GM23248 (cell line): ENCODE measurements around the gene BCL6B. TPM values are rescaled to one million over a fixed set of nuclear protein-coding genes. Genes with fewer than 3 reads are reported as not detected.
"Not testable (repeated sequence)": the region's sequence is repeated elsewhere in the genome, so short reads cannot be mapped to it uniquely, and the experiment has no call there.

ENCODE experiments used
- DNase-seq: peaks from one replicate; pipeline ENCODE4 v3.0.0-alpha.2; 2015
- H2AFZ ChIP-seq: fragments of 200-600 bp; sonication (generic); 2 replicates; pipeline ENCODE4 v1.6.1; 2016; ENCODE audit warnings: antibody characterized with exemption
- H3F3A ChIP-seq: fragments of 200-600 bp; sonication (generic); 2 replicates; pipeline ENCODE4 v1.6.1; 2016; ENCODE audit warnings: mild to moderate bottlenecking, antibody characterized with exemption, mixed run types; ENCODE audit not compliant: insufficient read depth
- H3K27ac ChIP-seq: fragments of 200-600 bp; sonication (generic); 2 replicates; pipeline ENCODE4 v1.5.1; 2016; ENCODE audit warnings: mild to moderate bottlenecking
- H3K27me3 ChIP-seq: fragments of 200-600 bp; sonication (generic); replicated peaks from 2 replicates; pipeline ENCODE4 v1.6.1; 2016; ENCODE audit warnings: mild to moderate bottlenecking; ENCODE audit not compliant: insufficient read depth
- H3K36me3 ChIP-seq: fragments of 200-600 bp; sonication (generic); 2 replicates; pipeline ENCODE4 v1.6.1; 2016; ENCODE audit warnings: low read depth, mild to moderate bottlenecking
- H3K4me1 ChIP-seq: fragments of 200-600 bp; sonication (generic); 2 replicates; pipeline ENCODE4 v1.6.1; 2016; ENCODE audit warnings: mild to moderate bottlenecking; ENCODE audit not compliant: insufficient read depth
- H3K4me2 ChIP-seq: fragments of 200-600 bp; sonication (generic); one replicate; pipeline ENCODE4 v1.6.1; 2016; ENCODE audit warnings: mild to moderate bottlenecking; ENCODE audit not compliant: unreplicated experiment
- H3K4me3 ChIP-seq: fragments of 200-600 bp; sonication (generic); 2 replicates; pipeline ENCODE4 v1.5.1; 2016; ENCODE audit warnings: mild to moderate bottlenecking
- H3K79me2 ChIP-seq: fragments of 200-600 bp; sonication (generic); 2 replicates; pipeline ENCODE4 v1.6.1; 2016; ENCODE audit warnings: mild to moderate bottlenecking; ENCODE audit not compliant: insufficient read depth
- H3K9ac ChIP-seq: fragments of 200-600 bp; sonication (generic); 2 replicates; pipeline ENCODE4 v1.6.1; 2016; ENCODE audit warnings: mild to moderate bottlenecking
- H3K9me2 ChIP-seq: fragments of 200-600 bp; sonication (generic); 2 replicates; pipeline ENCODE4 v1.6.1; 2016; ENCODE audit warnings: mixed run types, mild to moderate bottlenecking, moderate library complexity; ENCODE audit not compliant: insufficient read depth
- H3K9me3 ChIP-seq: fragments of 200-600 bp; sonication (generic); one replicate; pipeline ENCODE4 v1.6.1; 2017; ENCODE audit warnings: low read depth
- H4K20me1 ChIP-seq: fragments of 200-600 bp; sonication (generic); 2 replicates; pipeline ENCODE4 v1.6.0; 2016; ENCODE audit not compliant: insufficient read depth
- EZH2 ChIP-seq: fragments of 200-600 bp; sonication (generic); IDR thresholded peaks from 2 replicates; pipeline ENCODE4 v1.6.1; 2018; ENCODE audit warnings: antibody characterized with exemption, mild to moderate bottlenecking; ENCODE audit not compliant: insufficient read depth, poor library complexity, severe bottlenecking
- EZH2phosphoT487 ChIP-seq: fragments of 200-600 bp; sonication (generic); IDR thresholded peaks from 2 replicates; pipeline ENCODE4 v1.6.1; 2018; ENCODE audit warnings: antibody characterized with exemption, moderate library complexity, mild to moderate bottlenecking, low read depth; ENCODE audit not compliant: insufficient read depth
- WGBS, 2 experiments: methylation state at CpG; one replicate each; pipeline ENCODE4 v1.1.6; 2015 to 2017; ENCODE audit warnings: low lambda C conversion rate in 2 of 2, low coverage in 1 of 2; ENCODE audit errors: missing lambda C conversion rate in 2 of 2; 5-methylcytosine and 5-hydroxymethylcytosine counted together
- in situ Hi-C: fragments of 300-500 bp; cut with MboI; formaldehyde crosslinking; loops from 2 replicates; pipeline ENCODE4 v1.15.0; 2020
- polyA plus RNA-seq: library from polyadenylated mRNA; unstranded; fragments of >200 nt; fragmentation: Nextera tagmentation; extraction: Ambion mirVana; gene quantifications from 2 replicates; pipeline ENCODE4 v1.2.1, GENCODE V29; 2016
- total RNA-seq: library from RNA; depleted of rRNA; stranded (reverse); fragments of >200 nt; shearing (Covaris generic); gene quantifications from 2 replicates; pipeline ENCODE4 v1.2.3, GENCODE V29; 2014

BCL6B gene
- total and polyA plus RNA-seq, 2 experiments from 2014 or later: not detected

DNA sequence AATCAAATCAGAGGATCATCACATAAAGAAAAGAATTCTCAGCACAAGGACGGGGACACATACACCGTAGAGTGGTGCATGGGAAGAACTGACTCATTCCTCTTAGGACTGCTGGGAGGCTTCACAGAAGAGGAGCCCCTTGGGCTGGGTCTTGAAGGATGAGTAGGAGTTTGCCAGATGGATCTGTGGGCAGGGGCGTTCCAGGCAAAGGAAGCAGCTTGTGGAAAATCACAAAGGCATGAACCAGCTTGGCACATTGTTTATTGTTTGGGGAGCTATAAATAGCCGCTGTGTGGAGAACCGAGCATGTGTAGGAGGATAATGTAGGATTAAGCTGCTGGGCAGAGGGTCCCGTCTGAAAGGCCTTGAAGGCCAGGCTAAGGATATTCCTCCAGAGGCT, 26.1 kb downstream of the BCL6B start:
- H3K4me1 ChIP-seq: no peaks in the 10 kb centered on the region; the same call in 1 of the 2 replicates
- no peak for DNase-seq
- peaks cover 3% of the 10 kb centered on the region for H3K27me3 ChIP-seq
- H3K36me3 ChIP-seq: no peaks in the 10 kb centered on the region
- H4K20me1 ChIP-seq: no peaks in the 10 kb centered on the region
- H3K9me3 ChIP-seq: no peaks in the 10 kb centered on the region
- peaks cover 7% of the 10 kb centered on the region; the same call in 1 of the 2 replicates for H3F3A ChIP-seq
- H3K27ac ChIP-seq: no peak overlapping the region
- H2AFZ ChIP-seq: no peak overlapping the region
- no peak overlapping the region for H3K4me2 ChIP-seq
- in situ Hi-C loops: no loop called here
- H3K9ac ChIP-seq: no peak overlapping the region
- no peaks in the 10 kb centered on the region for H3K79me2 ChIP-seq
- TF ChIP-seq EZH2 (no peak), EZH2phosphoT487 (no peak)
- H3K4me3 ChIP-seq: no peak overlapping the region
- WGBS, 2 experiments: 43 to 52% methylated on average over 6 of the region's 6 CpGs
- no peaks in the 10 kb centered on the region for H3K9me2 ChIP-seq

DNA sequence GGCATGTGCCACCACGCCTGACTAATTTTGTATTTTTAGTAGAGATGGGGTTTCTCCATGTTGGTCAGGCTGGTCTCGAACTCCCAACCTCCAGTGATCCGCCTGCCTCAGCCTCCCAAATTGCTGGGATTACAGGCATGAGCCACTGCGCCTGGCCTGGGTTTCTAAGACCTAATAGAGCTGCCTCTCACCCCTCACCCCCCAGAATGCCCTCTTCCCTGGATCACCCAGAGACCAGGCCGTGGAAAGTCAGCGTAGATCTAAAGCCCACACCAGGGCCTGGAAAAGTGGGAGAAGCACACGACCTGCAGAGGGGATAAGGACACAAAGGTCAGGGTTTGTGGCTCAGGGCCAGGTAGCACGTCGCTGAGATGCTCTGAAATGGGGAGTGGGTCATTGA, 27.7 kb downstream of the BCL6B start:
- WGBS, 2 experiments: 60 to 64% methylated on average over 9 of the region's 9 CpGs
- not testable (repeated sequence) for DNase-seq
- in situ Hi-C loops: loop anchor here (5.0 kb wide), 1 partner anchor 87 kb away; no protein-coding TSS in a partner anchor

DNA sequence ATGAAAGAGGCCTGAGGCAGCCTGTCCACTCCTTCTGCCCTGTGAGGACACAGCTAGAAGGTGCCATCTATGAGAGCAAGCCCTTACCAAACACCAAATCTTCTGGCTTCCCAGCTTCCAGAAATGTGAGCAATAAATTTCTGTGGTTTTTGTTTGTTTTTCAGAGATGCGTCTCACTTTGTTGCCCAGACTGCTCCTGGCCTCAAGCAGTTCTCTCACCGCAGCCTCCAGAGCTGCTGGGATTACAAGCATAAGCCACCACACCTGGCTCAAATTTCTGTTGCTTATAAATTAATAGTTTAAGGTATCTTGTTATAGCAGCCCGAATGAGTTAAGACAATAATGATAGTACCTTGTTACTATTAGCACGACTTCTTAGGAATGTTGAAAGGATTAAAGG, 33.5 kb downstream of the BCL6B start:
- in situ Hi-C loops: no loop called here
- WGBS, 2 experiments: 63 to 77% methylated on average over 4 of the region's 4 CpGs
- H3K27ac ChIP-seq: no peak overlapping the region
- H3K27me3 ChIP-seq: no peaks in the 10 kb centered on the region
- no peaks in the 10 kb centered on the region for H4K20me1 ChIP-seq
- no peaks in the 10 kb centered on the region for H3K79me2 ChIP-seq
- no peak overlapping the region for H3K4me3 ChIP-seq
- peak; percentile 45 for DNase-seq
- H3K9me2 ChIP-seq: no peaks in the 10 kb centered on the region
- H2AFZ ChIP-seq: no peak overlapping the region
- TF ChIP-seq EZH2phosphoT487 (no peak), EZH2 (no peak)
- no peaks in the 10 kb centered on the region for H3K9me3 ChIP-seq
- no peak overlapping the region for H3K9ac ChIP-seq
- H3K36me3 ChIP-seq: no peaks in the 10 kb centered on the region
- H3F3A ChIP-seq: no peaks in the 10 kb centered on the region; the same call in 1 of the 2 replicates
- H3K4me1 ChIP-seq: peaks cover 6% of the 10 kb centered on the region
- no peak overlapping the region for H3K4me2 ChIP-seq

More for the DNA sequence above, 27.7 kb downstream of the BCL6B start:
- not testable (repeated sequence) for H3K27me3 ChIP-seq, H3K9ac ChIP-seq, H3K79me2 ChIP-seq, H3K4me1 ChIP-seq, H3K9me2 ChIP-seq, H3K4me2 ChIP-seq, H3K4me3 ChIP-seq, H2AFZ ChIP-seq, H3K9me3 ChIP-seq, H3K36me3 ChIP-seq, H4K20me1 ChIP-seq, H3F3A ChIP-seq, H3K27ac ChIP-seq

DNA sequence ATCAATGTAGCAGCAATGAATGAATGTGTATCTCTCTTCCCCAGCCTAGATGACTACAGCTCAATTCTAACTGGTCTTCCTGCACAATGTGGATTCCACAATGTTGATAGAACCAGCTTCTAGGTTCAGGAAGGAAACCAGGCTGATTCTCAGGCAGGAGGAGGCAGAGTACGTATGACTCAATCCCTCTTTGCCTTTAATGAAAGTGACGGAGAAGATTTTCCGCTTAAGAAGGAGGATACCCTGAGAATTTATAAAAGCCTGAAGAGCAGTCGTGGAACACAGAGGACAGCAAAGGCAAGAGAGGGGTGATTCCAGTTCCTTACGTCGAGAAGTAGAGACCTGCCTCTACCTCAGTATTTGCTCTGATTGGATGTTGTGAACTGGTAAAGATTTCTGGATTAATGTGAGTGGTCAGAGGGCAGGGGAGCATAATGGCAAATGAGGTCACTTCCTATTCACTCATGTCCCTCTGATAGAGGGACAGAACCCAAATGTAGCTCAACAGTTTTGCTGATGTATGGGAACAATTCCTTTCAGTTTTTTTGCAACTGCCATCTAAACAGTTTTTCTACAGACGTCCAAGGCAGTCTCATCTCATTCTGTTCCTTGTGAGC, 36.1 kb downstream of the BCL6B start:
- peak; percentile 34 for DNase-seq
- no peak overlapping the region for H3K27ac ChIP-seq
- no peak overlapping the region for H3K9ac ChIP-seq
- no peak overlapping the region for H2AFZ ChIP-seq
- peaks cover 6% of the 10 kb centered on the region for H3K4me1 ChIP-seq
- H3K4me3 ChIP-seq: no peak overlapping the region
- TF ChIP-seq EZH2phosphoT487 (no peak), EZH2 (no peak)
- in situ Hi-C loops: no loop called here
- H3K4me2 ChIP-seq: no peak overlapping the region
- 57 to 58% methylated on average over 7 of the region's 7 CpGs for WGBS, 2 experiments
- no peaks in the 10 kb centered on the region; the same call in 1 of the 2 replicates for H3F3A ChIP-seq
- H3K36me3 ChIP-seq: no peaks in the 10 kb centered on the region
- no peaks in the 10 kb centered on the region for H3K9me2 ChIP-seq
- H3K9me3 ChIP-seq: no peaks in the 10 kb centered on the region
- H3K27me3 ChIP-seq: 0 out of 2 replicates have a peak, but pooled peaks cover 4% of the 10 kb centered on the region
- no peaks in the 10 kb centered on the region for H4K20me1 ChIP-seq
- no peaks in the 10 kb centered on the region for H3K79me2 ChIP-seq
